ENCODE results near the gene WDR49. TPM values are rescaled to one million over a fixed set of nuclear protein-coding genes. Genes with fewer than 3 reads are reported as not detected.

Gene WDR49
- total and polyA plus RNA-seq, 10 of the 15 experiments (the other 5 are each of a cell fraction or from before 2014, with no cell fraction given) = 0.05 to 0.15 TPM; not detected in 8

DNA sequence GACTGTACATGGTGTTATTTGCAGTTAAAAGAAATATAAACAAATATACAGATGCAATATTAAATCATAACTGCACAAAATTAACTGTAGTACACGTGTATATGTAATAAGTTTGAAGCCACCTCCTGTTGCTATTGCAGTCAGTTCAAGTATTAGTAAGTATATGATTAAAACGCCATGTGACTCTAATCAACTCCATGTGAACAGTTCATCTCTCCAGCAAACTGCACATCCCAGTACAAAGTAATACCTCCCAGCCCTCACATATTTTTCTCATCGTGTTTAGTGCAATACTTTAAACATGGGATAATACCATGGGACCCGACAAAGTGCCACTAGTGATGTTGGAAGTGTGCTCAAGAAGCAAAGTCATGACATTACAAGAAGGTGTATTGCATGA, 46.3 kb upstream of the WDR49 start:
- WGBS (ENCODE audit: insufficient coverage, insufficient replicate concordance, low lambda C conversion rate, missing lambda C conversion rate) = 95% methylated on average over 4 of the region's 4 CpGs
- Histone ChIP-seq H3K4me1 (ENCODE audit: control insufficient read depth, insufficient read depth, low read length) (no peaks in the 10 kb centered on the region), H3K36me3 (ENCODE audit: control insufficient read depth in 2 of 2, insufficient read depth in 2 of 2, low read length in 1 of 2) (peaks cover 0 to 2% of the 10 kb centered on the region in 2 experiments; a peak in 3 of 4 replicates), H3K79me2 (ENCODE audit: control insufficient read depth, insufficient read depth, low read length) (no peaks in the 10 kb centered on the region), H2AFZ (ENCODE audit: control insufficient read depth, low read depth, low read length) (no peak overlapping the region), H3K4me3 (no peak overlapping the region), H3K9me3 (replicated peaks; ENCODE audit: control insufficient read depth, insufficient read depth, low read length) (no peaks in the 10 kb centered on the region), H3K4me2 (ENCODE audit: control insufficient read depth, insufficient read depth) (no peak overlapping the region), H3K27me3 (replicated peaks in 1 of 2; ENCODE audit: control insufficient read depth in 2 of 2, insufficient read depth in 2 of 2, low read length in 1 of 2) (no peaks in the 10 kb centered on the region), H3K27ac (ENCODE audit: control insufficient read depth, insufficient read depth) (no peak overlapping the region), H4K20me1 (ENCODE audit: control insufficient read depth, insufficient read depth) (no peaks in the 10 kb centered on the region), H3K9ac (ENCODE audit: control insufficient read depth, insufficient read depth, low read length) (no peak overlapping the region)
- RAD21 ChIA-PET (ENCODE audit: unreplicated experiment) = interaction anchor here (1.1 kb wide), 1 partner anchor 182 kb away, joined by 5 read pairs; no protein-coding TSS in a partner anchor
- DNase-seq (ENCODE audit: low read depth, low spot score) (no peak), FAIRE-seq (no peak), ATAC-seq (no peak)
- POLR2A ChIA-PET = no interaction called here
- no TSS peak for BruUV-seq (replicated peaks)
- CTCF ChIA-PET = interaction anchor here (1.6 kb wide), 1 partner anchor 12 kb away, joined by 3 read pairs; no protein-coding TSS in a partner anchor
- SMC1A ChIA-PET (ENCODE audit: uncharacterized antibody, unreplicated experiment) = interaction anchor here (1.0 to 1.4 kb wide), 2 partner anchors 10 to 36 kb away, joined by 4 to 5 read pairs; partner anchors contain the start of gene SERPINI1
- TF ChIP-seq FOXK2 (IDR thresholded peaks at IDR 0.05) (no peak), CREM (IDR thresholded peaks at IDR 0.05; ENCODE audit: low read depth) (no peak), IRF4 (IDR thresholded peaks at IDR 0.05; ENCODE audit: low read depth, low read length) (no peak), FOXM1 (IDR thresholded peaks at IDR 0.05; ENCODE audit: low read depth, low read length) (no peak), HDAC6 (IDR thresholded peaks at IDR 0.05; ENCODE audit: unreplicated experiment) (no peak), STAT1 (conservative IDR thresholded peaks at IDR 0.05) (no peak), NFXL1 (IDR thresholded peaks at IDR 0.05; ENCODE audit: borderline replicate concordance) (no peak)
- TF ChIP-seq, protein P1, sequence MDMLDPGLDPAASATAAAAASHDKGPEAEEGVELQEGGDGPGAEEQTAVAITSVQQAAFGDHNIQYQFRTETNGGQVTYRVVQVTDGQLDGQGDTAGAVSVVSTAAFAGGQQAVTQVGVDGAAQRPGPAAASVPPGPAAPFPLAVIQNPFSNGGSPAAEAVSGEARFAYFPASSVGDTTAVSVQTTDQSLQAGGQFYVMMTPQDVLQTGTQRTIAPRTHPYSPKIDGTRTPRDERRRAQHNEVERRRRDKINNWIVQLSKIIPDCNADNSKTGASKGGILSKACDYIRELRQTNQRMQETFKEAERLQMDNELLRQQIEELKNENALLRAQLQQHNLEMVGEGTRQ (IDR thresholded peaks at IDR 0.05; ENCODE audit: borderline replicate concordance, low read depth, low read length) = no peak
- intact Hi-C loops (cut with micrococcal nuclease; ENCODE audit: unreplicated experiment) (no loop called here), in situ Hi-C loops (cut with MboI) (no loop called here)
